Panc1 (cell line): ENCODE data around the gene CORO7.

Experiments used
- TF ChIP-seq, protein P1 (sequence below): fragments of 450-650 bp; IDR thresholded peaks from 2 replicates; pipeline ENCODE4 v1.5.1; 2017; ENCODE audit warnings: mild to moderate bottlenecking
- TF ChIP-seq, protein P2 (sequence below), 2 experiments: IDR thresholded peaks; 2 replicates each; pipeline ENCODE4 v1.6.1; 2011 to 2012; ENCODE audit warnings: low read depth in 2 of 2, control low read depth in 1 of 2, low read length in 1 of 2, mild to moderate bottlenecking in 1 of 2, moderate library complexity in 1 of 2; ENCODE audit not compliant: insufficient read depth in 1 of 2

DNA sequence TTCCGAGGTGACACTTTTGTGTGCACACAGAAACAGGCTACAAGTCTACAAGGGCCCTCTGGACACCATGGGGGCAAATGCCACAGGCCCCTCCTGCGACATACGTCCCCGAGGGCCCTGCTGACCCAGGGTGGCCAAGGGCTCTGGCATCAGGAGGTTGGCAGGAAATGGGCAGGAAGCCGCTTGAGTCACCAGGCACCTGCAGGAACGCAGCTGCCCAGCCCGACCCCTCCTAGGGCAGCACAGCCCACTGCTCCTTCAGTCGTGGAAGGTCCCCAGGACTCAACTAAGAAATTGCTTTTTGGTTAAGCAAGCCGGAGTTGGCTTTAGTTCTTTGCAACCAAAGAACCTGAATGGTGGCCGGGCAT, 8.1 kb downstream of the CORO7 start:
- TF ChIP-seq, protein P1, sequence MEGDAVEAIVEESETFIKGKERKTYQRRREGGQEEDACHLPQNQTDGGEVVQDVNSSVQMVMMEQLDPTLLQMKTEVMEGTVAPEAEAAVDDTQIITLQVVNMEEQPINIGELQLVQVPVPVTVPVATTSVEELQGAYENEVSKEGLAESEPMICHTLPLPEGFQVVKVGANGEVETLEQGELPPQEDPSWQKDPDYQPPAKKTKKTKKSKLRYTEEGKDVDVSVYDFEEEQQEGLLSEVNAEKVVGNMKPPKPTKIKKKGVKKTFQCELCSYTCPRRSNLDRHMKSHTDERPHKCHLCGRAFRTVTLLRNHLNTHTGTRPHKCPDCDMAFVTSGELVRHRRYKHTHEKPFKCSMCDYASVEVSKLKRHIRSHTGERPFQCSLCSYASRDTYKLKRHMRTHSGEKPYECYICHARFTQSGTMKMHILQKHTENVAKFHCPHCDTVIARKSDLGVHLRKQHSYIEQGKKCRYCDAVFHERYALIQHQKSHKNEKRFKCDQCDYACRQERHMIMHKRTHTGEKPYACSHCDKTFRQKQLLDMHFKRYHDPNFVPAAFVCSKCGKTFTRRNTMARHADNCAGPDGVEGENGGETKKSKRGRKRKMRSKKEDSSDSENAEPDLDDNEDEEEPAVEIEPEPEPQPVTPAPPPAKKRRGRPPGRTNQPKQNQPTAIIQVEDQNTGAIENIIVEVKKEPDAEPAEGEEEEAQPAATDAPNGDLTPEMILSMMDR, result no peak
- TF ChIP-seq, protein P2, sequence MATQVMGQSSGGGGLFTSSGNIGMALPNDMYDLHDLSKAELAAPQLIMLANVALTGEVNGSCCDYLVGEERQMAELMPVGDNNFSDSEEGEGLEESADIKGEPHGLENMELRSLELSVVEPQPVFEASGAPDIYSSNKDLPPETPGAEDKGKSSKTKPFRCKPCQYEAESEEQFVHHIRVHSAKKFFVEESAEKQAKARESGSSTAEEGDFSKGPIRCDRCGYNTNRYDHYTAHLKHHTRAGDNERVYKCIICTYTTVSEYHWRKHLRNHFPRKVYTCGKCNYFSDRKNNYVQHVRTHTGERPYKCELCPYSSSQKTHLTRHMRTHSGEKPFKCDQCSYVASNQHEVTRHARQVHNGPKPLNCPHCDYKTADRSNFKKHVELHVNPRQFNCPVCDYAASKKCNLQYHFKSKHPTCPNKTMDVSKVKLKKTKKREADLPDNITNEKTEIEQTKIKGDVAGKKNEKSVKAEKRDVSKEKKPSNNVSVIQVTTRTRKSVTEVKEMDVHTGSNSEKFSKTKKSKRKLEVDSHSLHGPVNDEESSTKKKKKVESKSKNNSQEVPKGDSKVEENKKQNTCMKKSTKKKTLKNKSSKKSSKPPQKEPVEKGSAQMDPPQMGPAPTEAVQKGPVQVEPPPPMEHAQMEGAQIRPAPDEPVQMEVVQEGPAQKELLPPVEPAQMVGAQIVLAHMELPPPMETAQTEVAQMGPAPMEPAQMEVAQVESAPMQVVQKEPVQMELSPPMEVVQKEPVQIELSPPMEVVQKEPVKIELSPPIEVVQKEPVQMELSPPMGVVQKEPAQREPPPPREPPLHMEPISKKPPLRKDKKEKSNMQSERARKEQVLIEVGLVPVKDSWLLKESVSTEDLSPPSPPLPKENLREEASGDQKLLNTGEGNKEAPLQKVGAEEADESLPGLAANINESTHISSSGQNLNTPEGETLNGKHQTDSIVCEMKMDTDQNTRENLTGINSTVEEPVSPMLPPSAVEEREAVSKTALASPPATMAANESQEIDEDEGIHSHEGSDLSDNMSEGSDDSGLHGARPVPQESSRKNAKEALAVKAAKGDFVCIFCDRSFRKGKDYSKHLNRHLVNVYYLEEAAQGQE (IDR thresholded peaks at IDR 0.05; ENCODE audit: insufficient read depth in 1 of 2, low read depth in 2 of 2, low read length in 1 of 2), result no peak
